HepG2 (cell line): ENCODE data around the gene TEKTIP1. TPM values are rescaled to one million over a fixed set of nuclear protein-coding genes. Genes with fewer than 3 reads are reported as not detected.

Source experiments
- ATAC-seq: fragments of 200-7000 bp; cut with Tn5 transposase; 3 replicates; pipeline ENCODE4 v1.9.1; 2020; ENCODE audit warnings: mild to moderate bottlenecking, moderate library complexity
- BruUV-seq: library from RNA; stranded (reverse); fragments of 400-500 nt; replicated peaks from 2 replicates; lab custom pipeline; 2021; lab: Mats Ljungman, UMichigan
- CTCF ChIA-PET: fragments of 300-600 bp; formaldehyde crosslinking; extraction: SDS; loops from one replicate; lab custom pipeline; 2021; ENCODE audit warnings: low total read pairs, inconsistent platforms, low intra/inter-chr PET ratio; lab: Yijun Ruan, JAX
- POLR2A ChIA-PET: fragments of 350-600 bp; sonication (Branson Sonifier 250); formaldehyde crosslinking; loops from one replicate; lab custom pipeline; 2020; ENCODE audit warnings: antibody characterized with exemption, inconsistent platforms; lab: Yijun Ruan, JAX
- DNase-seq: peaks from one replicate; pipeline ENCODE4 v3.0.0-alpha.2; 2015; ENCODE audit warnings: low spot score
- FAIRE-seq: peaks from 3 replicates; lab custom pipeline; 2011; peaks lifted over from hg19 to GRCh38; lab: Jason Lieb, UNC
- H2AFZ ChIP-seq: one replicate; pipeline ENCODE4 v1.6.1; 2011; ENCODE audit warnings: low read length, inconsistent platforms
- H3K27ac ChIP-seq: fragments of 300-600 bp; 3 replicates; pipeline ENCODE4 v1.8.0; 2011; ENCODE audit warnings: mixed run types, mild to moderate bottlenecking, mixed read lengths, low read length, inconsistent platforms; ENCODE audit not compliant: insufficient read depth; ENCODE audit errors: extremely low read length
- H3K27me3 ChIP-seq, 2 experiments: fragments of 200-600 bp in 1 of 2; 2 replicates in 1 of 2; 3 replicates in 1 of 2; pipeline versions ENCODE4 v1.6.0 to v1.8.0; 2011; ENCODE audit warnings: low read length in 2 of 2, mild to moderate bottlenecking in 2 of 2, moderate library complexity in 2 of 2, inconsistent platforms in 1 of 2; ENCODE audit not compliant: insufficient read depth in 2 of 2, control insufficient read depth in 1 of 2
- H3K36me3 ChIP-seq, 2 experiments: fragments of 200-600 bp in 1 of 2; replicated peaks in 1 of 2; 2 replicates in 1 of 2; 3 replicates in 1 of 2; pipeline versions ENCODE4 v1.5.1 to v1.8.0; 2011; ENCODE audit warnings: low read length in 2 of 2, inconsistent platforms in 1 of 2; ENCODE audit not compliant: insufficient read depth in 2 of 2, control insufficient read depth in 1 of 2
- H3K4me1 ChIP-seq: 2 replicates; pipeline ENCODE4 v1.5.1; 2012; ENCODE audit warnings: low read length, inconsistent platforms; ENCODE audit not compliant: insufficient read depth
- H3K4me2 ChIP-seq: 2 replicates; pipeline ENCODE4 v1.6.0; 2011; ENCODE audit warnings: low read depth, low read length, inconsistent platforms
- H3K4me3 ChIP-seq, 3 experiments: fragments of 200-600 bp in 1 of 3; sonication (generic), shearing (Covaris generic) in 1 of 3; replicated peaks in 1 of 3; 2 replicates each; pipeline ENCODE4 v1.5.1; 2011 to 2016; ENCODE audit warnings: low read length in 3 of 3, inconsistent platforms in 2 of 3, low read depth in 2 of 3, mild to moderate bottlenecking in 2 of 3, control low read depth in 1 of 3, mixed read lengths in 1 of 3; ENCODE audit not compliant: insufficient read depth in 1 of 3
- H3K79me2 ChIP-seq: one replicate; pipeline ENCODE4 v1.6.1; 2011; ENCODE audit warnings: low read length, inconsistent platforms; ENCODE audit not compliant: insufficient read depth
- H3K9ac ChIP-seq: 2 replicates; pipeline ENCODE4 v1.6.0; 2011; ENCODE audit warnings: mild to moderate bottlenecking, low read depth, low read length, inconsistent platforms; ENCODE audit not compliant: insufficient read depth
- H3K9me3 ChIP-seq: 2 replicates; pipeline ENCODE4 v1.5.1; 2012; ENCODE audit warnings: mild to moderate bottlenecking, low read length
- H4K20me1 ChIP-seq: 2 replicates; pipeline ENCODE4 v1.6.0; 2011; ENCODE audit warnings: inconsistent platforms, mild to moderate bottlenecking, low read length, moderate library complexity; ENCODE audit not compliant: insufficient read depth
- JARID2 ChIP-seq: sonication (generic); formaldehyde crosslinking; IDR thresholded peaks from 2 replicates; pipeline ENCODE4 v1.8.1; 2023; ENCODE audit warnings: missing genetic modification reagents, inconsistent platforms; ENCODE audit not compliant: insufficient replicate concordance
- TCF12 ChIP-seq, 2 experiments: fragments of 450-650 bp in 1 of 2; sonication (generic) in 1 of 2; formaldehyde crosslinking in 1 of 2; IDR thresholded peaks; 2 replicates each; pipeline versions ENCODE4 v1.6.1 to v1.8.0; 2017 to 2022; ENCODE audit warnings: antibody characterized with exemption in 1 of 2, mild to moderate bottlenecking in 1 of 2, missing genetic modification reagents in 1 of 2, moderate library complexity in 1 of 2
- ZBTB7B ChIP-seq: sonication (generic); formaldehyde crosslinking; IDR thresholded peaks from 2 replicates; pipeline ENCODE4 v1.4.0; 2020; ENCODE audit warnings: missing genetic modification reagents
- ZFP90 ChIP-seq: sonication (generic); formaldehyde crosslinking; IDR thresholded peaks from 2 replicates; pipeline ENCODE4 v1.8.0; 2022; ENCODE audit warnings: missing genetic modification reagents, mild to moderate bottlenecking, inconsistent platforms, borderline replicate concordance
- WGBS: methylation state at CpG from one replicate; pipeline ENCODE4 v1.1.6; 2017; ENCODE audit warnings: low lambda C conversion rate; 5-methylcytosine and 5-hydroxymethylcytosine counted together
- in situ Hi-C: cut with HindIII; loops from 2 replicates; pipeline ENCODE4 v1.10.0; 2017; ENCODE audit warnings: low pct_unique_long_range_greater_than_20kb; ENCODE audit not compliant: extremely low pct_ligation_motif_present
- intact Hi-C: fragments of 100-400 bp; cut with micrococcal nuclease; formaldehyde crosslinking; loops from one replicate; pipeline ENCODE4 v1.10.0; 2022; ENCODE audit not compliant: unreplicated experiment
- polyA plus RNA-seq, 8 experiments: library from polyadenylated mRNA; depleted of rRNA in 3 of 8; stranded (reverse) in 7 of 8; unstranded in 1 of 8; fragments of >200 nt; fragmentation: Illumina TruSeq in 4 of 8; extraction: Trizol in 4 of 8; gene quantifications; 2 replicates each; pipeline versions ENCODE4 v1.2.1 to v1.2.3, GENCODE V29; 2011 to 2016; ENCODE audit warnings: low read depth in 4 of 8, missing spikeins in 1 of 8, mixed read lengths in 1 of 8; ENCODE audit not compliant: insufficient read depth in 1 of 8
- total RNA-seq, 5 experiments: library from RNA; depleted of rRNA; stranded (reverse); fragments of >200 nt; fragmentation: Illumina TruSeq; extraction: Trizol; gene quantifications; 2 replicates each; pipeline ENCODE4 v1.2.3, GENCODE V29; 2016; ENCODE audit warnings: low read depth in 1 of 5
- TF ChIP-seq, protein P1 (sequence below): sonication (generic); formaldehyde crosslinking; IDR thresholded peaks from 2 replicates; pipeline ENCODE4 v1.4.0; 2020; ENCODE audit warnings: low read depth, missing genetic modification reagents

The TEKTIP1 gene
- total and polyA plus RNA-seq, 2 of the 13 experiments (the other 11 are each of a cell fraction or from before 2014, with no cell fraction given), result not detected

DNA sequence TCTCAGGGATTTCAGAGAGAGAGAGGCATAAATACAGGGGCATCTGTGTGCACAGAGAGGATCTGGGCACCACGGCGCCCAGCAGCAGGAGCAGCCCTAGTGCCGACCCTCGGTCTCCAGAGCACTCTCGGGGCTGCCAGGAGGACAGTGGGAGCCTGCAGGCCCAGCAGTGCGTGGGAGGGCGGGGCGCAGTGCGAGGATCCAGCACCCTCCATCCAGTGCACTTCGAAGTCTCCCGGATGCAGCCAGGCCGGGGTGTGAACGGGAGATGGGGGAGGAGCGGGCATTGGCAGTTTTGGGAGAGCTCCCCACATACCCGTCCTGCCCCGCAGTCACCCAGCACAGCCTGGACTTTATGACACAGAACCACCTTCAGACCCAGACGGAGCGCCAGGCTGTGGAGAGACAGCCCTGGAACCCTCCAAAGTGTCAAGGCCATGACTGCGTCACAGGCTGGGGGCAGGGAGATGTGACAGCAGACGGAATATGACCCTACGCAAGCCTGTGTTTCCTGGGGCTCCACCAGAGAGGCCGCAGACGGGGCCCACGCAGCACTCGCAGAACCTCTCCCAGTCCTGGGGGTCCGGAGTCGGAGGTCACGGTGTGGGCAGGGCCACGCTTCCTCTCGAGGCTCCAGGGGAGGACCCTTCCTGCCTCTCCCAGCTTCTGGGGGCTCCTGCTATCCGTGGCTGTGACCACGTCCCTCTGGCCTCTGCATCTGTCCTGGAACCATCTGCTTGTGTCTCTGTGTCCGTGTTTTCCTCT, 14.7 kb upstream of the TEKTIP1 start:
- in situ Hi-C loops, result no loop called here
- no peak overlapping the region for H3K27ac ChIP-seq

More for the DNA sequence above, 14.7 kb upstream of the TEKTIP1 start:
- CTCF ChIA-PET, result no interaction called here
- Histone ChIP-seq H3K4me1 (no peaks in the 10 kb centered on the region), H4K20me1 (peaks cover 8% of the 10 kb centered on the region; the same call in 1 of the 2 replicates), H3K9me3 (no peaks in the 10 kb centered on the region), H3K9ac (no peak overlapping the region), H3K27me3 (no peaks in the 10 kb centered on the region), H3K4me3 (no peak overlapping the region), H3K4me2 (no peak overlapping the region), H2AFZ (no peak overlapping the region), H3K79me2 (peaks cover 11% of the 10 kb centered on the region), H3K36me3 (peaks cover 27 to 49% of the 10 kb centered on the region in 2 experiments)
- ATAC-seq (no peak), DNase-seq (no peak), FAIRE-seq (no peak)
- POLR2A ChIA-PET, result no interaction called here
- BruUV-seq, result no TSS peak
- 97% methylated on average over 20 of the region's 33 CpGs for WGBS
- TF ChIP-seq, protein P1, sequence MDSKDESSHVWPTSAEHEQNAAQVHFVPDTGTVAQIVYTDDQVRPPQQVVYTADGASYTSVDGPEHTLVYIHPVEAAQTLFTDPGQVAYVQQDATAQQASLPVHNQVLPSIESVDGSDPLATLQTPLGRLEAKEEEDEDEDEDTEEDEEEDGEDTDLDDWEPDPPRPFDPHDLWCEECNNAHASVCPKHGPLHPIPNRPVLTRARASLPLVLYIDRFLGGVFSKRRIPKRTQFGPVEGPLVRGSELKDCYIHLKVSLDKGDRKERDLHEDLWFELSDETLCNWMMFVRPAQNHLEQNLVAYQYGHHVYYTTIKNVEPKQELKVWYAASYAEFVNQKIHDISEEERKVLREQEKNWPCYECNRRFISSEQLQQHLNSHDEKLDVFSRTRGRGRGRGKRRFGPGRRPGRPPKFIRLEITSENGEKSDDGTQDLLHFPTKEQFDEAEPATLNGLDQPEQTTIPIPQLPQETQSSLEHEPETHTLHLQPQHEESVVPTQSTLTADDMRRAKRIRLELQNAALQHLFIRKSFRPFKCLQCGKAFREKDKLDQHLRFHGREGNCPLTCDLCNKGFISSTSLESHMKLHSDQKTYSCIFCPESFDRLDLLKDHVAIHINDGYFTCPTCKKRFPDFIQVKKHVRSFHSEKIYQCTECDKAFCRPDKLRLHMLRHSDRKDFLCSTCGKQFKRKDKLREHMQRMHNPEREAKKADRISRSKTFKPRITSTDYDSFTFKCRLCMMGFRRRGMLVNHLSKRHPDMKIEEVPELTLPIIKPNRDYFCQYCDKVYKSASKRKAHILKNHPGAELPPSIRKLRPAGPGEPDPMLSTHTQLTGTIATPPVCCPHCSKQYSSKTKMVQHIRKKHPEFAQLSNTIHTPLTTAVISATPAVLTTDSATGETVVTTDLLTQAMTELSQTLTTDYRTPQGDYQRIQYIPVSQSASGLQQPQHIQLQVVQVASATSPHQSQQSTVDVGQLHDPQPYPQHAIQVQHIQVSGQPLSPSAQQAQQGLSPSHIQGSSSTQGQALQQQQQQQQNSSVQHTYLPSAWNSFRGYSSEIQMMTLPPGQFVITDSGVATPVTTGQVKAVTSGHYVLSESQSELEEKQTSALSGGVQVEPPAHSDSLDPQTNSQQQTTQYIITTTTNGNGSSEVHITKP (CRISPR knock-in tag), result no peak
- TF ChIP-seq JARID2 (CRISPR knock-in tag) (no peak), ZBTB7B (CRISPR knock-in tag) (no peak), TCF12 (IDR thresholded peaks at IDR 0.05) (no peak), TCF12 (CRISPR knock-in tag; IDR thresholded peaks at IDR 0.05) (no peak), ZFP90 (no peak)
- intact Hi-C loops, result no loop called here
